KOPT-K1 (cell line): ENCODE data around the gene TRABD.
A peak's percentile ranks its signal among the peaks of the same experiment; 100 is the strongest.

Experiments
- H3K27ac ChIP-seq: fragments of 200-600 bp; sonication (generic); 2 replicates; pipeline ENCODE4 v1.5.1; 2016; ENCODE audit warnings: antibody characterized with exemption, mild to moderate bottlenecking, low read depth, low read length; ENCODE audit not compliant: poor library complexity, severe bottlenecking
- H3K36me3 ChIP-seq: fragments of 200-600 bp; sonication (generic); 2 replicates; pipeline ENCODE4 v1.5.1; 2017; ENCODE audit warnings: antibody characterized with exemption, mild to moderate bottlenecking, low read length, moderate library complexity; ENCODE audit not compliant: insufficient read depth
- H3K9me3 ChIP-seq: fragments of 200-600 bp; sonication (generic); 2 replicates; pipeline ENCODE4 v1.5.1; 2017; ENCODE audit warnings: antibody characterized with exemption, low read length, mild to moderate bottlenecking; ENCODE audit not compliant: insufficient read depth, poor library complexity, severe bottlenecking

The TRABD gene

GRCh38 chr22:50238755-50239154 is 53.0 kb downstream of the TRABD start:
- H3K27ac ChIP-seq = no peak overlapping the region
- H3K9me3 ChIP-seq = no peaks in the 10 kb centered on the region
- peaks cover 37% of the 10 kb centered on the region for H3K36me3 ChIP-seq

GRCh38 chr22:50242406-50242949 is 56.8 kb downstream of the TRABD start:
- Histone ChIP-seq H3K36me3 (peaks cover 40% of the 10 kb centered on the region), H3K9me3 (no peaks in the 10 kb centered on the region), H3K27ac (no peak overlapping the region)

DNA sequence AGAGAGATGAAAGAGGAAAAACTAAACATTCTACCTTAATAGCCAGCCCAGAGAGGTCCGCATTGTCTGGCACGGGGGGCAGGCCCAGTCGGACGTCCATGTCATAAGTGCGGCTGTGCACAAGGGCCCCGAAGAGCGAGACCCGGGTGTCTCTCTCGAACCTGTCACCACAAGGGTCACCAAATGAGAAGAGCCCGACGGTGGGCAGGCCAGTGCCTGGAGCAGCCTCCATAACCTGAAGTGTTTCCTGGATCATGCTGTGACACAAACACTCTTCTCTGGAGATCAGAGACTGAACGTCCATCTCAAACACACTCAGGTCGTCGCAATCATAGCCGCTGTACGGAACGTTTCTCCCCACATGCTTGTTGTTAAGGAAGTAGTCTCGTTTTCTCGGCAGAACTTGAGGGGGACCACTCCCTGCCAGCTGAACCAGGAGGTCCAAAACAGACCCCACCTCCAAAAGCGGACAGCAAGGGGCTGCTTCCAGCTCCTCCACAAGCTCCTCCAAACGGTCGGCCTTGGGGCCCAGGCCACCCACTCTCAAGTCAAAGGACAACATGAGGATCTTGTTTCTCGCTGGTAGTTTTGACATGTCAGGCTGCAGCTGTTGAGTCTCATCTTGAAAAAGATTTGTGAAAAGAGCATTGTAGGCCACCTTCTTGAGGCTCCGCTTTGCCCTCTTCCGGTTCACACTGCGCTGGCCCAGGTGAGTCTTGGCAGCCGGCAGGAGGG is 58.1 kb downstream of the TRABD start:
- H3K27ac ChIP-seq = peak overlapping the region; percentile 82
- peaks cover 44% of the 10 kb centered on the region for H3K36me3 ChIP-seq
- no peaks in the 10 kb centered on the region for H3K9me3 ChIP-seq

DNA sequence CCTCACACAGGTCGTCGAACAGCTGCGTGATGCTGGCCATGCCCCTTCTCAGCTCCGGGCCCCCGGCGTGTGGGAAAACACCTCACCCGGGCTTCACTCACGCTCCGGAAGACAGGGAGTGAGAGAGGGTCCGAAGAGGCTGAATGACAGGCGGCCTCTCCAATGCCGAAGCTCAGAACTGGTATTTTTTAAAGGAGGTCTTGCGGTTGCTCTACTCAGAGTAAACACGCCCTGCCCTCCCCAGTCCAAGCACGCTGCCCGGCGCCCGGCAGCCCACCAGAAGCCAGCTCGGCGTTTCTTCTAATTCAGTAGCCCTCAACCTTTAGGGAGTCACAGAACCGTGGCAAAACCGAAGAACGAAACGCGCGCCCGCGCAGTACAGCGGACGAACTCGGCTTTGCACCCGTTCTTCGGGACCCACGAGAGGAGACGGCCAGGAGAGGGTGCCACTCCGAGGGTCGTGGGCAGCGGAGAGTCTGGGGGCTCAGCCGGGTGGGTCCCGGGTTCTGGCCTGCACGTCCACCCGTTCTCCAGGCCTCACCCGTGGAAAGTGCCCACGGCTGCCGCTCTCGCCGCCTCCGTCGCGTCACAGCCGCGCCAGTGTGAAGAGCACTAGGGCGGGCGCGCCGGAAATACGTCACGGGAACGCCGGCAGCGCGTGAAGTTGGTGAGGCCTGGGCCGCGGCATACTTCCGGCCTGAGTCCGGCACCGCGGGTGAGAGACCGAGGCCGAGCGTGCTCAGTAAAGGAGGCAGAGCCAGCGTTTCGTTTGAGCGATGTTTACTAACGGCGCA is 58.9 kb downstream of the TRABD start, which contains the start of gene TUBGCP6:
TSS of gene TUBGCP6 (minus strand) at position 604 of the 794 bp plus-strand sequence. CDS start at position 40, 564 bp downstream.
- Histone ChIP-seq H3K9me3 (no peaks in the 10 kb centered on the region), H3K27ac (peak within 1 kb of the TSS; percentile 82), H3K36me3 (peaks cover 36% of the 10 kb centered on the region)

DNA sequence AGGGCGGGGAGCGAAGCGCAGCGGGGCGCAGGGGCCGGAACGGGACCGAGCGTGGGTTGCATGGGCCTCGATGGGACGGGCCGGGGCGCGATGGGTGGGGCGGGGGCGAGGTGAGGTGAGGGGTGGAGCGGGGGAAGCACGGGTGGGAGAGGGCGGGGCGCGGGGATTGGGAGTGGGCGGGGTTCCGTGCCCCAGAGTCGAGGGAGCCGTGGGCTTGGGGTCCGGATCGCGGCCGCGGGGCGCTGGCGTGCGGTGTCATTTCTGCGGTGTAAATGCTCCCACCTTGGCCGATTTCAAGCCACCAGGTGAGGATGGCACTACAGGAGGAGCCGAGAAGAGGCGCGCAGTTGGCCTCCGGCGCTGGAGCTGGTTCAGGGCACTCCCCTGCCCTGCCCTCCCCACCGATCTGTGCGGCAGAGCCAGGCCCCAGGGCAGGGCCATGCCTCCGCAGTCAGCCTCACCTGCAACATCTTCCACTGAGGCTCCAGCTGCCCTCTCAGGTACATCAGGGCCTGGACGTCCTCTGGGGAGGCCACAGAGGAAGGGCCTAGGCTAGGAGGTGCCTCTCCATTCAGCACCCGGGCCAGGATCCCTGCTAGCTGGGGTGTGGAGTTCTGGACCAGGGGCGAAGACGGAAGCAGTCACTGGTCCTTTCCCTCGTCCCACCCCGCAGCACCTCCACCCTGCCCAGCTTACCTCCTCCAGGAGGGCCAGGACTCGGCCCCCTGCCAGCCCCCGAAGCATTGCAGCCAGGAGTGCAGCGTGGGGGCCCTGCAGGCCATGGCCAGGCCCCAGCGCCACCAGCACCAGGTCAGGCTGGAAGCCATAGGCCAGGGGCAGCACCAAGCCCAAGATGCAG is 59.7 kb downstream of the TRABD start:
- Histone ChIP-seq H3K36me3 (peaks cover 28% of the 10 kb centered on the region), H3K27ac (peak overlapping the region; percentile 82), H3K9me3 (no peaks in the 10 kb centered on the region)

- no peaks in the 10 kb centered on the region for H3K9me3 ChIP-seq
- H3K27ac ChIP-seq = no peak overlapping the region
- peaks cover 24% of the 10 kb centered on the region for H3K36me3 ChIP-seq
Observed at GRCh38 chr22:50246242-50247175, 60.8 kb downstream of the TRABD start.

DNA sequence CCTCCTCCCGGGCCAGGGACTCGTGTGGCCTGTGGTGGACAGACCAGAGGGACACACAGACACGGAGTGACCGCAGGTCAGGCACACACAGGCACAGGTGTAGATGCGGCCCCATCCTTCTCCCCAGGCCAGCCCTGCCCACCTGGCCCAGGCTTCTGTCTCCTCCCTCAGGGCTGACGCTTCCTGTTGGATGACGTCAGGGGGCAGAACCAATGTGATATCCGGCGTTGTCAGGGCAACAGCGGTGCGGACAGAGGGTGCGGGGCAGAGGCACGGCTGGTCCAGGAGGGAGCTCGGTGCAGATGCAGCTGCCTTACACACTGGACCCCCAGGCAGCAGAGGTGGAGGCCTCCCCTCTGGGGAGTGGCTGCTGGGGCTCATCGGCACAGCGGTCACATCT is 62.0 kb downstream of the TRABD start:
- Histone ChIP-seq H3K9me3 (no peaks in the 10 kb centered on the region), H3K27ac (no peak overlapping the region), H3K36me3 (peaks cover 24% of the 10 kb centered on the region)

DNA sequence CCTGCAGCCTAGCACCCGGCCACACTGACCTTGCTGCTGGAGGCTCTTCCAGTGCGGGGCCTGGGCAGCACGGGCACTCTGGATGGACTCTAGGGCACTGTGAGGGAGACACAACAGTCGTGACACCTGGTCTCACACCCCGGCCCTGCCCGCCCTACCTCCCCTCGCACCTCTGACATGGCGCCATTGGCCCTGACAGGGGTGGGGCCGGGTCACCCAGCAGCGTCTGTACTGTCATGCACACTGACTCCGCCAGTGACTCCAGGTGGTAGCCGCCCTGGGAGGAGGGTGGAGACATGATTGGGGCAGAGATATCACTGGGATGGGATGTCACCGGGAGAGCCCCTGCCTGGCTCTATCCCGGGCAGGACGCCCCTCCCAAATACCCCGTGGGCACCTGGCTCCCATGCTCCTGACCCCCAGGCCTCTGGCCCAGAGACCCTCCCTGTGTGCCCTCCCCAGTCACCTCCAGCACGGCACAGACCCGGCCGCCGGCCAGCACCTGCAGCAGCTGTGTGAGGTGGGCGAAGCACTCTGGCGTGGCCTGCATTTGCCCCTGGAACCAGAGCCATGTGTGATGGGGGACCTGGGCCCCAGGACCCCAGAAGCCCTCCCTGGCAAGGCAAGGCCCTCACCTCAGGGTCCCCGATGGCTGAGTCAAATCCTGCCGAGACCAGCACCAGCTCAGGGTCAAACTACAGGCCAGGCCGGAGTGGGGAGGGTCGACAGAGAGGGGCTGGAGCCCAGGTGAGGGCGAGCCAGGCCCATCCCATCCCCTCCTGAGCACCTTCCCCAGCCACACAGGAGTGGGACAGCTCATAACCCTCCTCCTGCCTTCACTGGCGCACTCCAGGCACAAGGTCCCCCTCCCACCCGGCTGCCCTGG is 62.7 kb downstream of the TRABD start:
- H3K27ac ChIP-seq = no peak overlapping the region
- H3K36me3 ChIP-seq = peaks cover 24% of the 10 kb centered on the region
- no peaks in the 10 kb centered on the region for H3K9me3 ChIP-seq
